Measurements from ENCODE around the gene ZNF594. TPM values are rescaled to one million over a fixed set of nuclear protein-coding genes. Genes with fewer than 3 reads are reported as not detected.
"Not testable (repeated sequence)": the region's sequence is repeated elsewhere in the genome, so short reads cannot be mapped to it uniquely, and the experiment has no call there.

The ZNF594 gene
- total RNA-seq, result 8.9 TPM

- peak within 1 kb of the TSS; percentile 86 to 96 (median 96) for H3K4me3 ChIP-seq (ENCODE audit: low read length in 3 of 3)
- H3K27ac ChIP-seq (ENCODE audit: low read depth, low read length), result peak within 1 kb of the TSS; percentile 76
- H3K36me3 ChIP-seq (ENCODE audit: control insufficient read depth in 3 of 3, insufficient read depth in 3 of 3, low read length in 3 of 3), result peaks cover 2 to 6% (median 5%) of the 10 kb centered on the region in 3 donors
- H3K27me3 ChIP-seq (ENCODE audit: control insufficient read depth in 3 of 3, insufficient read depth in 3 of 3, low read length in 3 of 3), result no peaks in the 10 kb centered on the region
- H3K4me1 ChIP-seq (ENCODE audit: control insufficient read depth in 3 of 3, insufficient read depth in 3 of 3, low read length in 3 of 3), result peaks cover 8 to 17% (median 13%) of the 10 kb centered on the region in 3 donors
- H3K9ac ChIP-seq (ENCODE audit: low read depth in 1 of 3, low read length in 3 of 3), result peak within 1 kb of the TSS; percentile 85 to 96 (median 92)
- no peaks in the 10 kb centered on the region for H3K9me3 ChIP-seq (ENCODE audit: control insufficient read depth in 3 of 3, low read length in 3 of 3)
These were observed at the start of gene ZNF594 for GRCh38 chr17:5191541-5192417. Gene ZNF594 (minus strand): TSS chr17:5191868. CDS start chr17:5184256, 7,612 bp downstream.

GRCh38 chr17:5239769-5240168 is 48.1 kb upstream of the ZNF594 start:
- not testable (repeated sequence) for H3K9ac ChIP-seq (ENCODE audit: low read depth in 1 of 3, low read length in 3 of 3); H3K36me3 ChIP-seq (ENCODE audit: control insufficient read depth in 3 of 3, insufficient read depth in 3 of 3, low read length in 3 of 3); H3K9me3 ChIP-seq (ENCODE audit: control insufficient read depth in 3 of 3, low read length in 3 of 3); H3K27me3 ChIP-seq (ENCODE audit: control insufficient read depth in 3 of 3, insufficient read depth in 3 of 3, low read length in 3 of 3); H3K4me3 ChIP-seq (ENCODE audit: low read length in 3 of 3); H3K27ac ChIP-seq (ENCODE audit: low read depth, low read length)
- H3K4me1 ChIP-seq (ENCODE audit: control insufficient read depth in 3 of 3, insufficient read depth in 3 of 3, low read length in 3 of 3), result peaks cover 8 to 18% (median 8%) of the 10 kb centered on the region in 3 donors

- Histone ChIP-seq H3K9me3 (ENCODE audit: control insufficient read depth in 3 of 3, low read length in 3 of 3) (no peaks in the 10 kb centered on the region), H3K9ac (ENCODE audit: low read depth in 1 of 3, low read length in 3 of 3) (no peak overlapping the region), H3K4me1 (ENCODE audit: control insufficient read depth in 3 of 3, insufficient read depth in 3 of 3, low read length in 3 of 3) (peaks cover 8 to 18% (median 8%) of the 10 kb centered on the region in 3 donors), H3K36me3 (ENCODE audit: control insufficient read depth in 3 of 3, insufficient read depth in 3 of 3, low read length in 3 of 3) (peaks cover 0 to 4% (median 0%) of the 10 kb centered on the region in 3 donors), H3K27me3 (ENCODE audit: control insufficient read depth in 3 of 3, insufficient read depth in 3 of 3, low read length in 3 of 3) (no peaks in the 10 kb centered on the region), H3K4me3 (ENCODE audit: low read length in 3 of 3) (no peak overlapping the region), H3K27ac (ENCODE audit: low read depth, low read length) (no peak overlapping the region)
These were observed 46.7 kb upstream of the ZNF594 start for GRCh38 chr17:5238333-5238732.

- Histone ChIP-seq H3K27ac (ENCODE audit: low read depth, low read length) (no peak overlapping the region), H3K4me3 (ENCODE audit: low read length in 3 of 3) (no peak overlapping the region), H3K36me3 (ENCODE audit: control insufficient read depth in 3 of 3, insufficient read depth in 3 of 3, low read length in 3 of 3) (peaks cover 0 to 4% (median 0%) of the 10 kb centered on the region in 3 donors), H3K27me3 (ENCODE audit: control insufficient read depth in 3 of 3, insufficient read depth in 3 of 3, low read length in 3 of 3) (no peaks in the 10 kb centered on the region), H3K9ac (ENCODE audit: low read depth in 1 of 3, low read length in 3 of 3) (no peak overlapping the region), H3K9me3 (ENCODE audit: control insufficient read depth in 3 of 3, low read length in 3 of 3) (no peaks in the 10 kb centered on the region), H3K4me1 (ENCODE audit: control insufficient read depth in 3 of 3, insufficient read depth in 3 of 3, low read length in 3 of 3) (peaks cover 8 to 12% (median 8%) of the 10 kb centered on the region in 3 donors)
These were observed 45.9 kb upstream of the ZNF594 start for GRCh38 chr17:5237541-5238016.

GRCh38 chr17:5236938-5237540 is 45.4 kb upstream of the ZNF594 start:
- Histone ChIP-seq H3K9ac (ENCODE audit: low read depth in 1 of 3, low read length in 3 of 3) (no peak overlapping the region), H3K4me3 (ENCODE audit: low read length in 3 of 3) (no peak overlapping the region), H3K36me3 (ENCODE audit: control insufficient read depth in 3 of 3, insufficient read depth in 3 of 3, low read length in 3 of 3) (peaks cover 0 to 4% (median 1%) of the 10 kb centered on the region in 3 donors), H3K27me3 (ENCODE audit: control insufficient read depth in 3 of 3, insufficient read depth in 3 of 3, low read length in 3 of 3) (no peaks in the 10 kb centered on the region), H3K4me1 (ENCODE audit: control insufficient read depth in 3 of 3, insufficient read depth in 3 of 3, low read length in 3 of 3) (peaks cover 4 to 7% (median 4%) of the 10 kb centered on the region in 3 donors), H3K9me3 (ENCODE audit: control insufficient read depth in 3 of 3, low read length in 3 of 3) (no peaks in the 10 kb centered on the region), H3K27ac (ENCODE audit: low read depth, low read length) (no peak overlapping the region)

- peaks cover 0 to 5% (median 2%) of the 10 kb centered on the region in 3 donors for H3K36me3 ChIP-seq (ENCODE audit: control insufficient read depth in 3 of 3, insufficient read depth in 3 of 3, low read length in 3 of 3)
- H3K4me1 ChIP-seq (ENCODE audit: control insufficient read depth in 3 of 3, insufficient read depth in 3 of 3, low read length in 3 of 3), result no peaks in the 10 kb centered on the region
- H3K27me3 ChIP-seq (ENCODE audit: control insufficient read depth in 3 of 3, insufficient read depth in 3 of 3, low read length in 3 of 3), result no peaks in the 10 kb centered on the region
- no peaks in the 10 kb centered on the region for H3K9me3 ChIP-seq (ENCODE audit: control insufficient read depth in 3 of 3, low read length in 3 of 3)
- H3K27ac ChIP-seq (ENCODE audit: low read depth, low read length), result no peak within 1 kb of the TSS
- H3K4me3 ChIP-seq (ENCODE audit: low read length in 3 of 3), result no peak within 1 kb of the TSS
- no peak within 1 kb of the TSS for H3K9ac ChIP-seq (ENCODE audit: low read depth in 1 of 3, low read length in 3 of 3)
These were observed 43.2 kb upstream of the ZNF594 start, which contains the start of gene SCIMP for GRCh38 chr17:5234645-5235576. Gene SCIMP (minus strand): TSS chr17:5234860. CDS start chr17:5234755, 105 bp downstream.

- not testable (repeated sequence) for H3K9ac ChIP-seq (ENCODE audit: low read depth in 1 of 3, low read length in 3 of 3); H3K4me3 ChIP-seq (ENCODE audit: low read length in 3 of 3); H3K36me3 ChIP-seq (ENCODE audit: control insufficient read depth in 3 of 3, insufficient read depth in 3 of 3, low read length in 3 of 3); H3K27me3 ChIP-seq (ENCODE audit: control insufficient read depth in 3 of 3, insufficient read depth in 3 of 3, low read length in 3 of 3); H3K4me1 ChIP-seq (ENCODE audit: control insufficient read depth in 3 of 3, insufficient read depth in 3 of 3, low read length in 3 of 3); H3K9me3 ChIP-seq (ENCODE audit: control insufficient read depth in 3 of 3, low read length in 3 of 3); H3K27ac ChIP-seq (ENCODE audit: low read depth, low read length)
These were observed 41.8 kb upstream of the ZNF594 start for GRCh38 chr17:5233492-5233891.

- Histone ChIP-seq H3K9me3 (ENCODE audit: control insufficient read depth in 3 of 3, low read length in 3 of 3) (no peaks in the 10 kb centered on the region), H3K4me1 (ENCODE audit: control insufficient read depth in 3 of 3, insufficient read depth in 3 of 3, low read length in 3 of 3) (no peaks in the 10 kb centered on the region), H3K4me3 (ENCODE audit: low read length in 3 of 3) (no peak overlapping the region), H3K36me3 (ENCODE audit: control insufficient read depth in 3 of 3, insufficient read depth in 3 of 3, low read length in 3 of 3) (peaks cover 5 to 15% (median 15%) of the 10 kb centered on the region in 3 donors), H3K27ac (ENCODE audit: low read depth, low read length) (no peak overlapping the region), H3K9ac (ENCODE audit: low read depth in 1 of 3, low read length in 3 of 3) (no peak overlapping the region), H3K27me3 (ENCODE audit: control insufficient read depth in 3 of 3, insufficient read depth in 3 of 3, low read length in 3 of 3) (no peaks in the 10 kb centered on the region)
These were observed 35.5 kb upstream of the ZNF594 start for GRCh38 chr17:5226940-5227878.

All from skeletal muscle tissue (tissue), 4 donors.